Left ventricle myocardium inferior (tissue), 1 donor: Measurements from ENCODE around the gene ANKS6. TPM values are rescaled to one million over a fixed set of nuclear protein-coding genes. Genes with fewer than 3 reads are reported as not detected.
"Not testable (repeated sequence)": the region's sequence is repeated elsewhere in the genome, so short reads cannot be mapped to it uniquely, and the experiment has no call there.

Source experiments
- DNase-seq: peaks from one replicate; pipeline ENCODE4 v3.0.0-alpha.2; 2020
- H3K27ac ChIP-seq: fragments of 200-600 bp; replicated peaks from 2 replicates; pipeline ENCODE4 v1.8.0; 2021
- H3K27me3 ChIP-seq: fragments of 200-600 bp; 2 replicates; pipeline ENCODE4 v1.8.0; 2021; ENCODE audit warnings: low read depth
- H3K36me3 ChIP-seq: fragments of 200-600 bp; 2 replicates; pipeline ENCODE4 v1.8.0; 2021
- H3K4me1 ChIP-seq: fragments of 200-600 bp; 2 replicates; pipeline ENCODE4 v1.8.0; 2021
- H3K4me3 ChIP-seq: fragments of 200-600 bp; 2 replicates; pipeline ENCODE4 v1.8.0; 2021; ENCODE audit warnings: mild to moderate bottlenecking, moderate library complexity
- H3K9me3 ChIP-seq: fragments of 200-600 bp; replicated peaks from 2 replicates; pipeline ENCODE4 v1.8.0; 2021
- intact Hi-C: fragments of 100-400 bp; cut with micrococcal nuclease; formaldehyde crosslinking; loops from one replicate; pipeline ENCODE4 v1.11.0; 2022
- total RNA-seq: library from RNA; stranded (reverse); fragmentation: NEBNext Ultra II Directional; extraction: Animal tissue kit (Norgen Biotek cat#: 25700); gene quantifications from one replicate; pipeline ENCODE4 v1.2.1, GENCODE V29; 2021
- TF ChIP-seq, protein P1 (sequence below): fragments of 200-600 bp; IDR thresholded peaks from 2 replicates; pipeline ENCODE4 v1.8.0; 2021; ENCODE audit warnings: antibody characterized with exemption, mild to moderate bottlenecking, borderline replicate concordance
- donor health status: DM: no; HTN: yes; CAD: no; lungs with severe emphysema.

ANKS6 gene
- total RNA-seq, 1 donor from 2014 or later: 4.8 TPM

DNA sequence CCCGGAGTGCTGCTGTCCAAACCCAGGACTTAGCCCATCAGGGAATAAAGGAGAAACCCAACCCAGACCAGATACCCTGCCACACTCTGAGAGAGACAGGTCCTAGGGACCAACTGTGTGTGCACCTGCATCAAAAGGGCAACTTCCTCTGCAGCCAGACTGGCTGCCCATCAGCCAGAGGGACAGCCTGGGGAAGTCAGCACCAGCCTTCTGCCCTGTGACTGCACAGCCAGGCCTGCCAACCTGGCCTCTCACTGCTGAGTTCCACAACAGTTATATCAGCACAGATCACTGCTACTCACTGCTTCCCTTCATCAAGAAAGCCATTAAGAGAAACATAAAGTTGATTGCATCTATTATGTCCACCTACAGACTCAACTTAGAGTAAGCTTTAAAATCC lies 105.7 kb downstream of the ANKS6 start:
- Histone ChIP-seq H3K9me3 (no peaks in the 10 kb centered on the region), H3K27me3 (peaks cover 27% of the 10 kb centered on the region), H3K27ac (no peak overlapping the region), H3K36me3 (no peaks in the 10 kb centered on the region), H3K4me1 (no peaks in the 10 kb centered on the region), H3K4me3 (no peak overlapping the region)
- DNase-seq: no peak
- TF ChIP-seq, protein P1, sequence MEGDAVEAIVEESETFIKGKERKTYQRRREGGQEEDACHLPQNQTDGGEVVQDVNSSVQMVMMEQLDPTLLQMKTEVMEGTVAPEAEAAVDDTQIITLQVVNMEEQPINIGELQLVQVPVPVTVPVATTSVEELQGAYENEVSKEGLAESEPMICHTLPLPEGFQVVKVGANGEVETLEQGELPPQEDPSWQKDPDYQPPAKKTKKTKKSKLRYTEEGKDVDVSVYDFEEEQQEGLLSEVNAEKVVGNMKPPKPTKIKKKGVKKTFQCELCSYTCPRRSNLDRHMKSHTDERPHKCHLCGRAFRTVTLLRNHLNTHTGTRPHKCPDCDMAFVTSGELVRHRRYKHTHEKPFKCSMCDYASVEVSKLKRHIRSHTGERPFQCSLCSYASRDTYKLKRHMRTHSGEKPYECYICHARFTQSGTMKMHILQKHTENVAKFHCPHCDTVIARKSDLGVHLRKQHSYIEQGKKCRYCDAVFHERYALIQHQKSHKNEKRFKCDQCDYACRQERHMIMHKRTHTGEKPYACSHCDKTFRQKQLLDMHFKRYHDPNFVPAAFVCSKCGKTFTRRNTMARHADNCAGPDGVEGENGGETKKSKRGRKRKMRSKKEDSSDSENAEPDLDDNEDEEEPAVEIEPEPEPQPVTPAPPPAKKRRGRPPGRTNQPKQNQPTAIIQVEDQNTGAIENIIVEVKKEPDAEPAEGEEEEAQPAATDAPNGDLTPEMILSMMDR: no peak
- intact Hi-C loops: no loop called here

DNA sequence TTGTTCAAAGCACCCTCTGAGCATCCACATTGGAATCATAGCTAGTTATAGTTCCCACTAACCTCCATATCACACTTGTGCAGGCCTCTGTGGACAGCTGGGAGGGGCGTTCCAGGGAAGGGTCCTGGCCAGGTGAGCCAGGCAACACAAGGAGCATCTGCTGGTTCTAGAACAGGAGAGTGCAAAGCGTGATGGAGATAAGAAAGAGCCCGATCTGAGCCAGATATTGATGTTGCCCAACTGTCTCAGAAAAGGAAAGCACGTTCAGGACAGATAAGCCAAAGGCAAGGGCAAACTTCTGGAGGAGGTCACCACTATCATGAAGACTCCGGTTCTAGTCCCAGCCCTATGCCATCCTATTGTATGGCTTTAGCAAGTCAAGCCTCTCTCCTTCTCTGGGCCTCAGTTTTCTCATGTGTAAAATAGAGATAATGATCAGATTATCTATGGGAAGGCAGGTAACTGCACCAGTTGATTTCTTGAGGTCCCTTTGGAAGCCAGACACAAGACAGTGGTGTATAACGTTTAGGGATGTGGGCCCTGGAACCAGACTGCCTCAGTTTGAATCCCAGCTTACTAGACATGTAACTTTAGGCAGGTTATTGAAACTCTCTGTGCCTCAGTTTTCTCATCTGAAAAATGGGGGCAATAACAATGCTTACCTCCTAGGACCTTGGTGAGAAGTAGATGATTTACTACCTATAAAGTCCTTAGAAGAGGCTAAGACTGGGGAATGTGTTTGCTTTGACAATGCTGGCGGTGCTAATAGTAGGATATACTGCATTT lies 107.5 kb downstream of the ANKS6 start:
- no peak overlapping the region for H3K4me3 ChIP-seq
- no peaks in the 10 kb centered on the region for H3K36me3 ChIP-seq
- peaks cover 13% of the 10 kb centered on the region for H3K27me3 ChIP-seq
- no peak overlapping the region for H3K27ac ChIP-seq
- H3K4me1 ChIP-seq: no peaks in the 10 kb centered on the region
- no peaks in the 10 kb centered on the region for H3K9me3 ChIP-seq
- TF ChIP-seq, protein P1: no peak
- intact Hi-C loops: no loop called here
- no peak for DNase-seq

GRCh38 chr9:98687911-98688310 lies 108.4 kb downstream of the ANKS6 start:
- H3K36me3 ChIP-seq: no peaks in the 10 kb centered on the region
- intact Hi-C loops: no loop called here
- H3K4me1 ChIP-seq: no peaks in the 10 kb centered on the region
- DNase-seq: no peak
- H3K27me3 ChIP-seq: peaks cover 10% of the 10 kb centered on the region
- no peak overlapping the region for H3K27ac ChIP-seq
- no peaks in the 10 kb centered on the region for H3K9me3 ChIP-seq
- no peak overlapping the region for H3K4me3 ChIP-seq
- TF ChIP-seq, protein P1: no peak

DNA sequence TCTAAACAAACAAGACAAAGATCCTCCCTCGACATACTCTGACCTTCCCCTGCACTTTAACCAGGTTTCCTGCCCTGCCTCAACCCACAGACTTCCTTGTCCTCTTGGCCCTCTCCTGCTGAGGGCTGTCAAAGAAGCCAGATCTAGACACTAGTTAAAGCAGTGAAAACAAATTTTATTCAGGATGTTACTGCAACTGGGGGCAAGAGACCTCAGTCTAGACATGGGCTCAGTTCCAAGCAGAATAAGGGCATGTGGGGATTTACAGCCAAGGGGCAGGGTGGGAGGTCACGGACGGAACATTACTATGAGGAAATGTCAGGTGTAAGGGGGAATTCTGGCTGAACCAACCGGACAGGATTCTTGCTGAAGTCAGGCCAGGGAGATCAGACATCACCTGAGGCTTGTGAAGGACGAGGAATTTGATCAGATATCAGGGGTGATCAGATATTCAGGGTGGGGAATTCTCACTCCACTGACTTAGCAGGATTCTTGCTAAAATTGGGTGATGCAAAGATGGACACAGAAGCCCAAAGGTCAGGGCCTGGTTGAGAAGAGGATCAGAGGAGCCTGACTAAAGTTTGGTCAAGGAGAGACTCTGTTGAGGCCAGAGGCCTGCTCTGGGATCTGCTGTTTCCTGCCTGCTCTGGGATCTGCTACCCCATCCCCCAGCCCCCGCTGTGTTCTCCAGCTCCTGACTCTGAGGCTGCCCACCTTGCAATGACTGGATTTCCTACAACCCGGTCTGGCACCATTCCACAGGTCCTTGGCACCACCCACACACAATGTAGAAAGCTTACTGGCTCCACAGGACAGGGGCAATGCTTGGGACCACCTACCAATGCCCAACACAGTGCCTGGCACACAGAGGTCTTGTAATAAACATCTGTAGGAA lies 109.1 kb downstream of the ANKS6 start:
- H3K9me3 ChIP-seq: no peaks in the 10 kb centered on the region
- TF ChIP-seq, protein P1: no peak
- no peak for DNase-seq
- no peak overlapping the region for H3K27ac ChIP-seq
- intact Hi-C loops: no loop called here
- no peak overlapping the region for H3K4me3 ChIP-seq
- H3K4me1 ChIP-seq: no peaks in the 10 kb centered on the region
- peaks cover 9% of the 10 kb centered on the region for H3K27me3 ChIP-seq
- no peaks in the 10 kb centered on the region for H3K36me3 ChIP-seq

- intact Hi-C loops, H3K4me1 ChIP-seq: not testable (repeated sequence)
These were observed 111.5 kb downstream of the ANKS6 start for GRCh38 chr9:98684816-98685215.

More at GRCh38 chr9:98684816-98685215, 111.5 kb downstream of the ANKS6 start:
- DNase-seq, H3K27ac ChIP-seq, H3K27me3 ChIP-seq, H3K9me3 ChIP-seq, H3K4me3 ChIP-seq, H3K36me3 ChIP-seq: not testable (repeated sequence)

Other genes with a start within 250 kb of the ANKS6 start
- gene GABBR2, start 87.6 kb downstream of the ANKS6 start, total RNA-seq: 1.1 TPM
- 0.55 TPM for gene GALNT12, start 11.1 kb upstream of the ANKS6 start, total RNA-seq
- gene COL15A1, start 147.4 kb upstream of the ANKS6 start, total RNA-seq: 45.4 TPM